LHCN-M2 (cell line): ENCODE data around the gene NTN1. TPM values are rescaled to one million over a fixed set of nuclear protein-coding genes. Genes with fewer than 3 reads are reported as not detected.

Experiments
- DNase-seq: peaks from one replicate; pipeline ENCODE4 v3.0.0-alpha.2; 2012; ENCODE audit warnings: low read depth
- total RNA-seq: library from RNA; depleted of rRNA; stranded (reverse); fragments of >200 nt; gene quantifications from 2 replicates; pipeline ENCODE4 v1.2.3, GENCODE V29; 2014

Gene NTN1
- total RNA-seq, 1 experiment from 2014 or later = 0.17 TPM

GRCh38 chr17:9158544-9159452, 137.5 kb downstream of the NTN1 start:
- DNase-seq = no peak

- DNase-seq = no peak
These were observed 141.1 kb downstream of the NTN1 start for GRCh38 chr17:9162275-9162985.

- DNase-seq = no peak
These were observed 145.5 kb downstream of the NTN1 start for GRCh38 chr17:9166788-9167187.

DNA sequence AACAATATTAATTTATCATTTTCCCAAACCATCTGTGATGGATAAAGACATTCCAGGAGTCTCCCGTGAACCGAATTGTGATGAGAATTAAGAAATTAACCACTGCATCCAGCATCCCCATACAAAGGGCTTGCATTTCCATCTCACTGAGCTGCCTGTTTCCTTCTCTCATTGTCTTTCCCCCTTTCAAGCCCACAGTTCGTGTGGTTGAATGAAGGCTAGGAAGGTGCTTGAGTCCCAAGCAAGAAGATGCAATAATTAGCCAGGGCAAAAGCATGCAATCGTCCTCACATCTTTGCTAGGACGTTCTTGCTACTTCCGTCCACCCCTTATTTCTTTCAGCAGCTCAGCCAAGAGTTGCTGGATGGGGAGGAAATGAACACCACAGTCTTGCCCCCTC, 146.1 kb downstream of the NTN1 start:
- no peak for DNase-seq

- no peak for DNase-seq
These were observed 147.8 kb downstream of the NTN1 start for GRCh38 chr17:9169116-9169515.

- DNase-seq = no peak
These were observed 149.0 kb downstream of the NTN1 start for GRCh38 chr17:9170336-9170735.

- DNase-seq = no peak
These were observed 149.5 kb downstream of the NTN1 start for GRCh38 chr17:9170853-9171252.

- DNase-seq = no peak
These were observed 152.2 kb downstream of the NTN1 start for GRCh38 chr17:9173386-9173983.

DNA sequence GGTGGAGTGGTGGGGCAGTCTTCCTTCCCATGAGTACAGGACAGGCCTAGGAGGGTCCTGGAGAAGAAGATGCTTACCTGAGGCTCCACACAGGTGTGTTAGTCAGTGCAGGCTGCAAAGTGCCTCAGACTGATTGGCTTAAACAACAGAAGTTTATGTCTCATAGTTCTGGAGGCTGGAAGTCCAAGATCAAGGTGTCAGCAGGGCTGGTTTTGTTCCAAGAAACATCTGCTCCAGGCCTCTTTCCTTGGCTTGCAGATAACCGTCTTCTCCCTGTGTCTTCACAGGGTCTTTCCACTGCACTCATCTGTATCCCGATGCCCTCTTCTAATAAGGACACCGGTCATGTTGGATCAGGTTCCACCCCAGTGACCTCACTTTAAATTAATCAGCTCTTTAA, 153.0 kb downstream of the NTN1 start:
- DNase-seq = no peak

DNA sequence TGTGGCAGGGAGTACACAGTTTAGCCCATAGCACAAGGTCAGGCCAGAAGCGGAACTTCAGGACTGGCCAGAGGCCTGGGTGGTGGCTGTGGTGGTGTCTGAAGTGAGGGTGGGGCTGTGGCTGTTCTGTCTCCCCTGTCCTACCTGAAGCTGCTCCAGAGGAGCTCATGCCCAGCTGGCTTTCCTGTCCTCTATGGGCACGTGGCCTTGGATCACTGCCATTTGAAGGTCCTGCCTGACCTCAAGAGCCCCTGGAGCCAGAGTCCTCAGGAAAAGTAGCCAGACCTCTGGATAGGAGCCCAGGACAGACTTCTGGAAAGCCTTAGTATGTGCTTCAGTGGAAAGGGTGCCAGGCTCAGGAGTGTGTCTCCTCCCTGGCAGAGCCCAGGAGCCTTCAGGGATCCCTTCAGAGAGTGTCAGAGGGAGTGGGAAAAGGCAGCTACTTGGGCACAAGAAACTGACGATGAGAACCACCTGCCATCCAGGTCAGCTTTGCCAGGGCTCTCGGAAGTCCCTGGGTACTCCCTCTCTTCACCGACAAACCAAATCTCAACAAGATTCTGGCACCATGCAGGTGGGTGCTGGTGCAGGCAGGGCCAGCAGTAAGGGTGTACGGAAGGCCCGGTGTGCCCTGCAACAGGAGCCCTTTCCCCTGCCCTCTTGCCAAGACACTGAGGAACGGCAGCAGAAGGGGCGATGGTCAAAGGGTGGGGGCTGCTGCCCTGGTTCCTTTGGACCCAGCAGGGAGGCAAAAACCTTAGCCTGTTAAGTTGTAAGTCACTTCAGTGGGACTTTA, 153.7 kb downstream of the NTN1 start:
- DNase-seq = no peak

DNA sequence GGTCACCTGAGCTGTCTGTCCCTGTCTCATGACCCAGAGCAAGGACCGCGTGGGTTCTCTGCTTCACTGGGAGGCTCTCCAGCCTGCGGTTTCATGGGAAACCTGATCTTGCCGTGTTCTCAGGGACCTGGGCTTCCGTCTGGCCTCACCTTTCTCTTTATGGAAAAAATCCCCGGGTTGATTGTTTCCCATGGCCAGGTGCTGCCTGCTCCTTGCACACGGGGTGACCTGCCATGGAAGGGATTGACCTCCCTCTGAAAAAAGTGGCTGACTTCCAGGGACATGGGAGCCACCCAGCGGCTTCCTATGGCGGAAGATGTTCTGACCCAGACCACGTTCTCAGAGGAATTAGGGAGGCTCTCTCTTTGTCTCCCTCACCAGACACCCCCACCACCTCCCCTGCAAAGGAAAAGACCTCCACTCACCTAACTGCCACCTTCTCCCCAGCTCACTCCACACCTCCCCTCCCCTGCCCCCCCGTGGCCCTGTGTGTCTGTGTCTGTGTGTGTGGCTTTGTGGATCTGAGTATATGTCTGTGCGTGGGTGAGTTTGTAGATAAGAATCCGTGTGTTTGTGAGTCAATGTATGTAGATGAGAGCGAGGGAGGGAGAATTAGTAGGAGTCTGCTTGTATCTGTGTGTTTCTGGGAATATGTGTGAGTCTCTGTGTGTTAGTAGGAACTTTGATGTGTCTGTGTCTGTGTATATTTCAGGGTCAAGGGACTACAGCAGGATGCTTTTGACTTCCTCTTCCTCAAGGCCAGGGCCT, 154.6 kb downstream of the NTN1 start:
- no peak for DNase-seq

DNA sequence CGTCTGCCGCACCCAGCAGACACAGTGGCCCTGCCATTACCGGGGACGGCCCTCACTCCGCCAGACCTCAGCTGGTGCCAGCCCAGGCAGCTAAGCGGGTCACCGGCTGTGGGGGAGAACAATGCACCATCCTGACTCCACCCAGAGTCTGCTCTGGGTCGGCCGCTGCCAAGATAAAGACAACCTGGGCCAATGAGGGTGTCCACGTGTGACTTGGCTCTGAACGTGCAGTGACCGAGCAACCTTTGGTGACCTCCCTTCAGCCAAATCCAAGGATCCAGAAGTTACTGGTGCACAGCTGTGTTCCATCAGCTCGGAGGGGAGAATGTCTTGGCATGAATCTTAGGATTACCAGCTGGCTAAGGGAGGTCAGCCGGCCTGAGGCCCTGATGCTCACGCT, 155.9 kb downstream of the NTN1 start:
- DNase-seq = no peak

DNA sequence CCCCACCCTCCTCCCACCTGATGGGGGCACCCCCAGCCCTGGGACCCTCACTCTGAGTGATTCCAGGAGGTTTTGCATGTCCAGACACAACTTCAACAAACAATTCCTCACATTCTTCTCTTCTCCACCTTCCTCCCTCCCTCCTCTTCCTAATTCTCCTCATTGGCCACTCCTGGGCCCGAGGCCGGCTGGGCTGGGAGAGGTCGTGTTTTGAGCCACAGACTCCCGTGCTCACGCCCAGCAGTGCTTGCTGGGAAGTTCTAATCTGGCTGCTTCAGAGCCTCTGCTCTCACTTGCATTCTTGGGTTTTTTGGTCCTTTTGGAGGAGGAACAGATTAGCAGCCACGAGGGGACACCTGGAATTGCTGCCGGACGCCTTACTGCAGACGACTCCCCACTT, 157.0 kb downstream of the NTN1 start:
- DNase-seq = no peak

- DNase-seq = no peak
These were observed 158.3 kb downstream of the NTN1 start for GRCh38 chr17:9179602-9180001.

DNA sequence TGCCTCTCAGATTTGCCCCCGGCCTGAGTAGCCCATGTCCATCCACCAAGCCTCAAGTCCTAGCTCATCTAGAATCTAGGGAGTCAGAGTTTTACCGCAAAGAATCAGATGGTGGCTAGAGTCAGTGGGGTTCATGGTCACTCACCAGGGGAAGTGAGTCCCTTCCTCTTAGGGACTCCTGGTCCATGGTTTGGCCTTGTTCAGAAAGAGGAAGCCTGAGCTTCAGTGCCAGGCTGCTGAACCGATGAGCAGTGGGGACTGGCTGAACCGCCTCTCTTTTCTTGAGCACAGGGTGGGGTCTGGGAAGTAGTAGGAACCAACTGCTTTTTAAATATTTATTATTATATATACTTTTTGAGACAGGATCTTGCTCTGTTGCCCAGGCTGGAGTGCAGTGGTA, 160.3 kb downstream of the NTN1 start:
- DNase-seq = no peak

DNA sequence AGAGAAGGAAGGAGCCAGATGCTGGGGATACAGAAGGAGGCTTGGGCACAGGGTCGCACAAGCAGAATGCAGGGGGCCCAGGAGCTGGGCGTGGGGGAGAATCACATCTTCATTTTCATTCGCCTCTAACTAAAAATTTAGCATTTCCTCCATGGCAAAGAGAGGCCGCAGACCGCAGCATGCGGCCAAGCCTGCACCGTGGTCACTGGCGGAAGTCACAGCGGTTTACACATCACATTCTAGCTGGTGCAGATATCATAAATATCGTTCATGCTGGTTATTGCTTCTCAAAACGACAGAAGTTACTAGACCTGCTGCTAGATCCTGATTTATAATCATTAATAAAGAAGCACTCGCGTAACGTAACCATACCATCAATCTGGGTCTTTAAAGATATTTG, 162.0 kb downstream of the NTN1 start:
- DNase-seq = no peak

DNA sequence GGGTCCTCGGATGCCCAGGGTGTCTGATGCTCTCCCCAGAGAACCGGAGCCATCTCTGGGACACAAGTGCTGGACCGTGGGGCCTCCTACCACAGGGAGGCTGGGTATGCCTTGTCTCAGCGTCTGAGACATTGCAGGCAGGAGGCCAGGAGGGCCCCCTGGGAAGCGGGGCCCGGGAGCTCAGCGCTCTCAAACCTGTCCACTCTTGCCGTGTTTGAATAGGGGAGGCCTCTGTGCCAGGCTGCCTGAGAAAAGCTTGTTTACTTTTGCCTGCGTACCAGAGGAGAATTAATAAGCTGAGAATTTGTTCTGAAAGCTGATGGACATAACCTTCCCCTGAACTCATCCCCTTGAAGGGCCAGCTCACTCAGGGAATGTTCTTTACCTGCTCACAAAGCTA, 163.8 kb downstream of the NTN1 start:
- DNase-seq = no peak

- DNase-seq = no peak
These were observed 164.5 kb downstream of the NTN1 start for GRCh38 chr17:9185688-9186284.

DNA sequence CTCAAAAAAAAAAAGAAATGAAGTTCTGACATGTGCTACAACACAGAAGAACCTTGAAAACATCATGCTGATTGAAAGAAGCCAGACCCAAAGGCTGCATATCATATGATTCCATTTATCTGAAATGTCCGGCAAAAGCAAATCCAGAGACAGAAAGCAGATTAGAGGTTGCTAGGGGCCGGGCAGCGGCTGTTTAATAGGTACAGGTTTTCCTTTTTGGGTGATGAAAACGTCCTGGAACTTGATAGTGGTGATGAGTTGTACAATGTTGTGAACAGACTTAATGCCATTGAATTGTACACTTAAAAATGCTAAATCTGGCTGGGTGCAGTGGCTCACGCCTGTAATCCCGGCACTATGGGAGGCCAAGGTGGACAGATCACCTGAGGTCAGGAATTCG, 166.5 kb downstream of the NTN1 start:
- no peak for DNase-seq

- no peak for DNase-seq
These were observed 167.1 kb downstream of the NTN1 start for GRCh38 chr17:9188367-9188766.

DNA sequence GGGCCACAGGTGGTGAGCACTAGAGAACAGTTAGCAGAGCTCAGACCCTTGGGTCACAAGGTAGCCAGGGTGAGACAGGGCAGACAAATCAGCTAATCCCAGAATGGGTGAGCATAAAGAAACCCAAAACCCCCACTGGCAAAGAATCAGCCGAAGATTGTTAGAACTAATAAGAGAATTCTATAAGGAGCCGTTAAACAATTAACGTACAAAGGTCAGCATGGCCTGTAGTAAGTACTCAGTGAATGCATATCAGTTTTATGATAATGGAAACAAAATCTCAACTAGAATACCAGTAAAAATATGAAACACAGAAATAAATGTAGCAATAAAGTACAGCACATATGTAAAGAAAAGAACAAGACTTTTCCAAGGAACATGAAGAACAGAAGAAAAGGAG, 168.6 kb downstream of the NTN1 start:
- DNase-seq = no peak
